Measurements from ENCODE around the gene SPRY1. TPM values are rescaled to one million over a fixed set of nuclear protein-coding genes. Genes with fewer than 3 reads are reported as not detected.

Gene SPRY1
- total RNA-seq, 2 experiments from 2014 or later: 50.7 to 53.2 TPM

DNA sequence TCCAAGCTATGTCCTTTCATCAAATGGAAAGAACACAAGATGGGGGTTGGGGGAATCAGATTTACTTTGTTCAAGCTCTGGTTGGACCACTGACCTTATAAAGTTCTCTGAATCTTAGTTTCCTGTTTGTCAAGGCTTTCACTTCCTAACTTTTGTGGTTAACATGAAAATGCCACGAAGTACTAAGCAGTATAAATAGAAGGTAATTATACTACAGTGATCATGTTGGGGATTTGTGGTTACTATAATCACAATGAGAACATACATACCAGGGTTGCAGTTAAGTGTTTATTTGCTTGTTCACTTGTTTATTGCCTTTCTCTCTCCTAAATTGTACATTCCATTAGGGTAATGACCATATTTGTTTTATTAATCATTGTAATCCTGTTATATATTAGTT, 53.2 kb downstream of the SPRY1 start:
- Mint-ChIP-seq H3K36me3 (ENCODE audit: low read depth) (peaks cover 1% of the 10 kb centered on the region), H3K27ac (peak overlapping the region; percentile 43), H3K9me3 (ENCODE audit: insufficient read depth) (no peaks in the 10 kb centered on the region), H3K4me3 (peak overlapping the region; percentile 47), H3K27me3 (ENCODE audit: low read depth) (no peaks in the 10 kb centered on the region), H3K4me1 (ENCODE audit: low read depth) (peaks cover 60% of the 10 kb centered on the region)
- no peak for DNase-seq
- ATAC-seq: peak; percentile 59
- POLR2A ChIA-PET: interaction anchor here (1.1 kb wide), 1 partner anchor 50 kb away, joined by 5 read pairs; no protein-coding TSS in a partner anchor
- CTCF ChIA-PET: interaction anchor here (0.8 to 2.6 kb wide), 8 partner anchors 21 to 156 kb away, joined by 3 to 10 read pairs (median 3); partner anchors contain the start of gene SPRY1

DNA sequence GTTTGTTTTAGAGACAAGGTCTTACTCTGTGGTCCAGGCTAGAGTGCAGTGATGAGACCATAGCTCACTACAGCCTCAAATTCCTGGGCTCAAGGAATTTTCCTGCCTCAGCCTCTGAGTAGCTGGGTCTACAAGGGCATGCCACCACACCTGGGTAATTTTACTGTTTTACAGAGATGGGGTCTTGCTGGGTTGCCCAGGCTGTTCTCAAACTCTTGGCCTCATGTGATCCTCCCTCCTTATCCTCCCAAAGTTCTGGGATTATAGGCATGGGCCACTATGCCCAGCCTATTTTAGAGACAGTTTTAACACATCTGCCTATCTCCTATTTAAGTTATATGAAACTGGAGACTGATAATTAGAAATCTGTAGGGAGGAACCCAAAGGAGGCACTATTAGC, 53.8 kb downstream of the SPRY1 start:
- ChIA-PET CTCF (interaction anchor here (0.8 to 2.6 kb wide), 6 partner anchors 28 to 156 kb away, joined by 3 to 10 read pairs (median 4); partner anchors contain the start of gene SPRY1), POLR2A (interaction anchor here (0.6 to 1.1 kb wide), 2 partner anchors 27 to 51 kb away, joined by 3 to 5 read pairs; no protein-coding TSS in a partner anchor)
- H3K4me3 Mint-ChIP-seq: peak overlapping the region; percentile 47
- no peak for DNase-seq
- no peaks in the 10 kb centered on the region for H3K9me3 Mint-ChIP-seq (ENCODE audit: insufficient read depth)
- H3K27ac Mint-ChIP-seq: peak overlapping the region; percentile 43
- ATAC-seq: no peak
- H3K36me3 Mint-ChIP-seq (ENCODE audit: low read depth): peaks cover 5% of the 10 kb centered on the region
- peaks cover 59% of the 10 kb centered on the region for H3K4me1 Mint-ChIP-seq (ENCODE audit: low read depth)
- no peaks in the 10 kb centered on the region for H3K27me3 Mint-ChIP-seq (ENCODE audit: low read depth)

- Mint-ChIP-seq H3K4me3 (no peak overlapping the region), H3K4me1 (ENCODE audit: low read depth) (peaks cover 45% of the 10 kb centered on the region), H3K27ac (no peak overlapping the region), H3K9me3 (ENCODE audit: insufficient read depth) (peaks cover 4% of the 10 kb centered on the region), H3K27me3 (ENCODE audit: low read depth) (no peaks in the 10 kb centered on the region), H3K36me3 (ENCODE audit: low read depth) (peaks cover 9% of the 10 kb centered on the region)
- no peak for DNase-seq
- CTCF ChIA-PET: interaction anchor here (0.9 to 1.7 kb wide), 6 partner anchors 8 to 55 kb away, joined by 3 to 4 read pairs (median 3); no protein-coding TSS in a partner anchor
- POLR2A ChIA-PET: no interaction called here
- no peak for ATAC-seq
Observed at GRCh38 chr4:123452616-123453015, 56.0 kb downstream of the SPRY1 start.

DNA sequence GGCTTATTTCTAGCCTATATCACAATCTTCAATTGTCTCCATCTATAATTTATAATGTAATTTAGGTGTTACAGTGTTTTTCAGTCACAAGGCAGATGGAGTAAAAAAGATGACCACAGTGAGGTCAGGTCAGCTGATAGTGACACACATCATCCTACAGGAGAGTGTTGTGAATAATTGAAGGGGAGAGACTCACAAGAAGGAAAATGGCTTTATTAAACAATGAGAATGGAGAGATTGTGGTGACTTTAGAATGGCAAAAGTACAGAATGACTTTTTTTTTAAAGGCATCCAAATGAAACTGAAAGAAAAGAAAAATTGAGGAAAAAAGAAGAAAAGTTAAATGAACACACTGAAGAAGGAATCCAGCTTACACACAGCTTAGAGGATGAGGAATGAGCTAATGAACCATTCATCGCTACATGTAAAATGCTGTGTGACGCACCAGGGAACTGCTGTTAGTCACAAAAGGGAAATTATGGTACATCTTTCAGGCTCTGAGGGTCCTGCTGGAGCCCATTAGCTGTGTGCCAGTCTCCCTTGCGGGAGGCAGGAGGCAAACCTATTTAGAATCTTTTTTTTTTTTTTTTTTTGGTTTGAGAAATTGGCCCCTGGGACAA, 56.6 kb downstream of the SPRY1 start:
- POLR2A ChIA-PET: no interaction called here
- CTCF ChIA-PET: interaction anchor here (0.9 to 1.7 kb wide), 6 partner anchors 9 to 55 kb away, joined by 3 to 4 read pairs (median 3); no protein-coding TSS in a partner anchor
- DNase-seq: no peak
- Mint-ChIP-seq H3K36me3 (ENCODE audit: low read depth) (peaks cover 9% of the 10 kb centered on the region), H3K4me1 (ENCODE audit: low read depth) (peaks cover 45% of the 10 kb centered on the region), H3K4me3 (no peak overlapping the region), H3K9me3 (ENCODE audit: insufficient read depth) (peaks cover 4% of the 10 kb centered on the region), H3K27ac (no peak overlapping the region), H3K27me3 (ENCODE audit: low read depth) (no peaks in the 10 kb centered on the region)
- ATAC-seq: no peak

All from activated CD8-positive, alpha-beta T cell treated with anti-CD3 and anti-CD28 coated beads, Interleukin-2, amount 10 ng/mL, durations not matched to agents 7 days and 5 days (primary cell).